Neuronal stem cell (in vitro differentiated cells): Measurements from ENCODE around the gene LCN10.

Source experiments
- DNase-seq: peaks from one replicate; pipeline ENCODE4 v3.0.0-alpha.2; 2013; ENCODE audit warnings: low spot score
- H2AFZ ChIP-seq: one replicate; pipeline ENCODE4 v1.6.1; 2013; ENCODE audit warnings: mild to moderate bottlenecking, low read length, inconsistent platforms
- H2AK5ac ChIP-seq: 2 replicates; pipeline ENCODE4 v1.6.1; 2013; ENCODE audit warnings: low read depth, mild to moderate bottlenecking, inconsistent platforms, low read length, moderate library complexity, mixed read lengths
- H2BK120ac ChIP-seq: 2 replicates; pipeline ENCODE4 v1.6.1; 2013; ENCODE audit warnings: low read depth, mild to moderate bottlenecking, inconsistent platforms, low read length, moderate library complexity, mixed read lengths
- H2BK12ac ChIP-seq: one replicate; pipeline ENCODE4 v1.6.1; 2013; ENCODE audit warnings: low read length, inconsistent platforms
- H2BK15ac ChIP-seq: 2 replicates; pipeline ENCODE4 v1.6.1; 2013; ENCODE audit warnings: mild to moderate bottlenecking, low read length, inconsistent platforms, mixed read lengths
- H2BK5ac ChIP-seq: one replicate; pipeline ENCODE4 v1.6.1; 2013; ENCODE audit warnings: inconsistent platforms, mild to moderate bottlenecking, low read length, moderate library complexity
- H3K14ac ChIP-seq: one replicate; pipeline ENCODE4 v1.6.1; 2013; ENCODE audit warnings: low read length, inconsistent platforms
- H3K18ac ChIP-seq: 2 replicates; pipeline ENCODE4 v1.6.1; 2013; ENCODE audit warnings: low read length, inconsistent platforms
- H3K23ac ChIP-seq: 2 replicates; pipeline ENCODE4 v1.6.1; 2013; ENCODE audit warnings: low read depth, mild to moderate bottlenecking, mixed read lengths, low read length, inconsistent platforms; ENCODE audit not compliant: poor library complexity
- H3K27ac ChIP-seq: replicated peaks from 3 replicates; pipeline ENCODE4 v1.5.1; 2013; ENCODE audit warnings: low read length, inconsistent platforms
- H3K27me3 ChIP-seq, 3 experiments: 2 replicates each; pipeline ENCODE4 v1.6.1; 2013; ENCODE audit warnings: low read length in 3 of 3, mild to moderate bottlenecking in 2 of 3, inconsistent platforms in 1 of 3, low read depth in 1 of 3, mixed read lengths in 1 of 3, moderate library complexity in 1 of 3; ENCODE audit not compliant: control insufficient read depth in 3 of 3, insufficient read depth in 3 of 3
- H3K36me3 ChIP-seq, 2 donors: replicated peaks in 1 of 2; 2 replicates each; pipeline ENCODE4 v1.6.1; 2013; ENCODE audit warnings: low read length in 2 of 2; ENCODE audit not compliant: control insufficient read depth in 2 of 2, insufficient read depth in 2 of 2
- H3K4ac ChIP-seq: 2 replicates; pipeline ENCODE4 v1.6.1; 2013; ENCODE audit warnings: inconsistent platforms, mild to moderate bottlenecking, low read length, moderate library complexity
- H3K4me1 ChIP-seq, 2 donors: 1 replicate in 1 of 2; 2 replicates in 1 of 2; pipeline ENCODE4 v1.6.1; 2013; ENCODE audit warnings: low read length in 2 of 2, low read depth in 1 of 2; ENCODE audit not compliant: control insufficient read depth in 2 of 2, insufficient read depth in 1 of 2
- H3K4me2 ChIP-seq: one replicate; pipeline ENCODE4 v1.6.1; 2013; ENCODE audit warnings: mild to moderate bottlenecking, low read length, inconsistent platforms; ENCODE audit not compliant: insufficient read depth, poor library complexity, severe bottlenecking
- H3K4me3 ChIP-seq, 2 donors: 2 replicates each; pipeline ENCODE4 v1.5.1; 2013; ENCODE audit warnings: low read length in 2 of 2, mild to moderate bottlenecking in 2 of 2, inconsistent platforms in 1 of 2, moderate library complexity in 1 of 2
- H3K79me1 ChIP-seq: one replicate; pipeline ENCODE4 v1.6.1; 2013; ENCODE audit warnings: low read depth, mild to moderate bottlenecking, inconsistent platforms, low read length, moderate library complexity
- H3K9ac ChIP-seq: one replicate; pipeline ENCODE4 v1.6.1; 2013; ENCODE audit warnings: mild to moderate bottlenecking, low read depth, low read length, inconsistent platforms; ENCODE audit not compliant: poor library complexity
- H3K9me3 ChIP-seq, 2 donors: replicated peaks in 1 of 2; 2 replicates each; pipeline versions ENCODE3 to v1.6.1; 2013; ENCODE audit warnings: low read length in 2 of 2, mild to moderate bottlenecking in 2 of 2, inconsistent platforms in 1 of 2, low read depth in 1 of 2, mixed read lengths in 1 of 2, moderate library complexity in 1 of 2; ENCODE audit not compliant: control insufficient read depth in 2 of 2, insufficient read depth in 1 of 2
- H4K8ac ChIP-seq: one replicate; pipeline ENCODE4 v1.6.1; 2013; ENCODE audit warnings: low read depth, mild to moderate bottlenecking, inconsistent platforms, low read length, moderate library complexity
- H4K91ac ChIP-seq: one replicate; pipeline ENCODE4 v1.6.1; 2013; ENCODE audit warnings: low read length, low read depth, mild to moderate bottlenecking, inconsistent platforms; ENCODE audit not compliant: poor library complexity
- WGBS, 2 donors: extraction: QIAGEN DNeasy Blood & Tissue Kit; methylation state at CpG; one replicate each; pipeline ENCODE4 v1.1.7; 2013; ENCODE audit warnings: missing lambda C conversion rate in 2 of 2, mixed read lengths in 1 of 2; ENCODE audit not compliant: insufficient read length in 2 of 2, insufficient replicate concordance in 1 of 2; ENCODE audit errors: extremely low coverage in 2 of 2; 5-methylcytosine and 5-hydroxymethylcytosine counted together

The LCN10 gene

GRCh38 chr9:136696502-136696901 is 46.2 kb downstream of the LCN10 start:
- no peak overlapping the region for H2AFZ ChIP-seq
- H3K27me3 ChIP-seq = peaks cover 0 to 34% (median 6%) of the 10 kb centered on the region in 3 experiments
- H3K4me2 ChIP-seq = no peak overlapping the region
- no peak overlapping the region for H3K27ac ChIP-seq
- no peak overlapping the region for H2BK120ac ChIP-seq
- H3K9me3 ChIP-seq = no peaks in the 10 kb centered on the region
- no peak overlapping the region for H3K23ac ChIP-seq
- no peak overlapping the region for H3K4ac ChIP-seq
- peak overlapping the region; percentile 70 for H3K18ac ChIP-seq
- no peak overlapping the region for H4K91ac ChIP-seq
- no peak overlapping the region for H4K8ac ChIP-seq
- H2BK12ac ChIP-seq = peak overlapping the region; percentile 46
- no peak for DNase-seq
- H3K14ac ChIP-seq = peak overlapping the region; percentile 94
- WGBS, 2 donors = no CpG with 5 or more reads among the region's 9 CpGs
- peaks cover 5% of the 10 kb centered on the region for H3K79me1 ChIP-seq
- H2AK5ac ChIP-seq = peak overlapping the region; percentile 81
- H2BK5ac ChIP-seq = peak overlapping the region; percentile 82
- peaks cover 13 to 22% of the 10 kb centered on the region in 2 donors for H3K4me1 ChIP-seq
- peak overlapping the region; percentile 81 for H2BK15ac ChIP-seq
- no peaks in the 10 kb centered on the region for H3K36me3 ChIP-seq
- peak overlapping the region; percentile 4 for H3K9ac ChIP-seq
- H3K4me3 ChIP-seq = no peak overlapping the region

- Histone ChIP-seq H3K23ac (peak overlapping the region; percentile 73), H3K14ac (peak overlapping the region; percentile 63), H2AK5ac (peak overlapping the region; percentile 81), H4K91ac (no peak overlapping the region), H2BK120ac (no peak overlapping the region), H3K4me1 (peaks cover 16 to 22% of the 10 kb centered on the region in 2 donors), H3K4ac (peak overlapping the region; percentile 23), H3K4me2 (no peak overlapping the region), H2BK15ac (peak overlapping the region; percentile 81), H3K9me3 (no peaks in the 10 kb centered on the region), H2AFZ (no peak overlapping the region), H3K27ac (no peak overlapping the region), H2BK12ac (peak overlapping the region; percentile 46), H2BK5ac (peak overlapping the region; percentile 82), H3K27me3 (peaks cover 0 to 35% (median 2%) of the 10 kb centered on the region in 3 experiments), H3K4me3 (no peak overlapping the region), H4K8ac (no peak overlapping the region), H3K79me1 (peaks cover 5% of the 10 kb centered on the region), H3K18ac (peak overlapping the region; percentile 70), H3K9ac (no peak overlapping the region), H3K36me3 (no peaks in the 10 kb centered on the region)
- DNase-seq = no peak
- no CpG with 5 or more reads among the region's 23 CpGs for WGBS, 2 donors
Measured at GRCh38 chr9:136695955-136696354, 46.8 kb downstream of the LCN10 start.

- H3K4me1 ChIP-seq = peaks cover 15 to 22% of the 10 kb centered on the region in 2 donors
- H4K8ac ChIP-seq = no peak overlapping the region
- no peak overlapping the region for H3K4me2 ChIP-seq
- no peaks in the 10 kb centered on the region for H3K9me3 ChIP-seq
- peak overlapping the region; percentile 63 for H3K14ac ChIP-seq
- H3K9ac ChIP-seq = no peak overlapping the region
- no peak overlapping the region for H4K91ac ChIP-seq
- peaks cover 5% of the 10 kb centered on the region for H3K79me1 ChIP-seq
- H3K27me3 ChIP-seq = peaks cover 0 to 39% (median 0%) of the 10 kb centered on the region in 3 experiments
- no peak overlapping the region for H3K4ac ChIP-seq
- peak overlapping the region; percentile 46 for H2BK12ac ChIP-seq
- H2AK5ac ChIP-seq = peak overlapping the region; percentile 56
- DNase-seq = no peak
- no peak overlapping the region for H2AFZ ChIP-seq
- H3K27ac ChIP-seq = no peak overlapping the region
- WGBS, 2 donors = no CpG with 5 or more reads among the region's 10 CpGs
- peak overlapping the region; percentile 73 for H3K23ac ChIP-seq
- no peak overlapping the region for H3K18ac ChIP-seq
- no peak overlapping the region for H3K4me3 ChIP-seq
- H2BK15ac ChIP-seq = peak overlapping the region; percentile 81
- H2BK120ac ChIP-seq = no peak overlapping the region
- H2BK5ac ChIP-seq = peak overlapping the region; percentile 82
- no peaks in the 10 kb centered on the region for H3K36me3 ChIP-seq
Measured at GRCh38 chr9:136695435-136695895, 47.3 kb downstream of the LCN10 start.

GRCh38 chr9:136694872-136695247 is 47.9 kb downstream of the LCN10 start:
- H3K4me3 ChIP-seq = no peak overlapping the region
- no peak overlapping the region for H3K4me2 ChIP-seq
- WGBS, 2 donors = no CpG with 5 or more reads among the region's 11 CpGs
- no peak overlapping the region for H3K9ac ChIP-seq
- H3K27me3 ChIP-seq = peaks cover 0 to 45% (median 0%) of the 10 kb centered on the region in 3 experiments
- H3K14ac ChIP-seq = no peak overlapping the region
- no peak overlapping the region for H2AK5ac ChIP-seq
- H3K23ac ChIP-seq = no peak overlapping the region
- no peak overlapping the region for H2BK12ac ChIP-seq
- peaks cover 5% of the 10 kb centered on the region for H3K79me1 ChIP-seq
- H4K91ac ChIP-seq = no peak overlapping the region
- H3K9me3 ChIP-seq = no peaks in the 10 kb centered on the region
- no peak overlapping the region for H3K18ac ChIP-seq
- H2BK5ac ChIP-seq = peak overlapping the region; percentile 75
- H3K36me3 ChIP-seq = no peaks in the 10 kb centered on the region
- H3K4me1 ChIP-seq = peaks cover 15 to 22% of the 10 kb centered on the region in 2 donors
- DNase-seq = no peak
- H3K27ac ChIP-seq = no peak overlapping the region
- no peak overlapping the region for H3K4ac ChIP-seq
- no peak overlapping the region for H2BK15ac ChIP-seq
- no peak overlapping the region for H2BK120ac ChIP-seq
- H2AFZ ChIP-seq = no peak overlapping the region
- H4K8ac ChIP-seq = no peak overlapping the region
